DMS153 treated with DMSO at 0.1 percent for 48 hours (cell line): Measurements from ENCODE around the gene TFCP2.

Experiments
- DNase-seq: peaks from one replicate; lab custom pipeline; 2025; ENCODE audit not compliant: unreplicated experiment; lab: John Stamatoyannopoulos, UW

The TFCP2 gene

DNA sequence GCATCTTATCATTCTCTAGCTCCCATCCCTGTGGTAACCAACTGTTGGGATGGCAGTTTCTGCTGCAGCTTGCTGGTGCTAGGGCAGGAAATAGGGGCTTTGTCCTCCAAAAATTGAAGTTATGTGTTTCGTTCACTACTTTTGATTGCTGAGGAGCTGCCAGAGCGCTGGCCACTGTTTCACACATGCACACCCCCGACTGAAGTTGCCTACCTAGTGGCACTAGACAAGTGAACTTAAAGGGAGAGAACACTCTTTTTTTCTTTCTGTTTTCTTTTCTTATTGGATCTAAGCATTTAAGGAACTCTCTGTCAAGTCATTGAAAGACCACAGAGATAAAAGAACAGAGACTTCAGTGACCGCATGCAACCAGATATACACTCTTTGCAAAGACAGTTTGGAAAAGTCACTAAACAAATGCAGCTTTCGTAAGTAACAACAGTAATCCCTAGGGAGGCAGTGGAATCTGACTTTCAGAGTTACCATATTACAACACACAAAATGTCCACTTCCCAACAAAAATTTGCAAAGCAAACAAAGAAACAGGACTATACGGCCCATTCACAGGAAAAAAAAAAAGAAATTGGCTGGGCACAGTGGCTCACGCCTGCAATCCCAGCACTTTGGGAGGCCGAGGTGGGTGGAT is 12.0 kb downstream of the TFCP2 start:
- no peak for DNase-seq

DNA sequence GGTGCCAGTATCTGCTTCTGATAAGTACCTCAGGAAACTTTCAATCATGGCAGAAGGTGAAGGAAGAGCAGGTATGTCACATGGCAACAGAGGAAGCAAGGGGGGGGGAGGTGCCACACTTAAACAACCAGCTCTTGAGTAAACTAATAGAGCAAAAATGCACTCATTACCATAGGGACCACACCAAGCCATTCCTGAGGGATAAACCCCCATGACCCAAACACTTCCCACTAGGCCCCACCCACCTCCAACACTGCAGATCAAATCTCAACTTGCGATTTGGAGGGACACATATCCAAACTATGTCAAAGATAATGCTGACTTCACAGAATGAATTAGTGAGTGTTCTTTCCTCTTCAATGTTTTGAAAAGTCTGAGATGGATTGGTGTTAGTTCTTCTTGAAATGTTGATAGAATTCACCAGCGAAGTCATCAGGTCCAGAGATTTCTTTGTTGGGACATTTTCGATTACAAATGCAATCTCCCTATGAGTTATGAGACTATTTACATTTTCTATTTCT is 16.6 kb downstream of the TFCP2 start:
- DNase-seq = no peak

DNA sequence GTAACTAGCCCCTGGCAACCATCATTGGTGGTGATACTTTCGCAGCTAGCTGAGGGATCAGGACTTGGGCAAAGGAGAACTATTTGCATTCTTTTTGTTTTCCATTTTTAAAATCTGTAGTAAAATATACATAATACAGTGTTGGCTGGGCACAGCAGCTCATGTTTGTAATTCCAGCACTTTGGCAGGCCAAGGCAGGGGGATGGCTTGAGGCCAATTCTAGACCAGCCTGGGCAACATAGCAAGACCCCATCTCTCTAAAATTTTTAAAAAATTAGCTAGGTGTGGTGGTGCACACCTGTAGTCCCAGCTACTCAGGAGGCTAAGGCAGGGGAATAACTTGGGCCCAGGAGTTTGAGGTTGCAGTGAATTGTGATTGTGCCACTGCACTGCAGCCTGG is 20.0 kb downstream of the TFCP2 start:
- no peak for DNase-seq

DNA sequence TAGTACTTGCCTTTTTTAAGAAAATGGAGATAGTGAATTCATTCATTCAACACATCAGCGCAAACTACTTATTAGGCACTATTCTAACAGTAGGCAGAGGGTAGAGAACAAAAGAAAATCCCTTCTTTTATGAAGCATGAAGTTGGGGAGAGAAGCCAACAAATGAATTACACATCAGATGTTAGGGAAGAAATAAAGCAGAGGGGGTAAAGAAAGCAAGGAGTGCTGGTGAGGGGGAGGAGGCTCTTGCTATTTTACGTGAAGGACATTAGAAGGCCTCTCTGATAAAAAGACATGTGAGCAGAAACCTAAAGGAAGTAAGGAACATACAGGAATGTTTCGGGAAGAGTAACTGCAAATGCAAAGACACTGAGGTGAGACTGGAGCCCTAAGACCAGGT is 22.2 kb downstream of the TFCP2 start:
- no peak for DNase-seq

DNA sequence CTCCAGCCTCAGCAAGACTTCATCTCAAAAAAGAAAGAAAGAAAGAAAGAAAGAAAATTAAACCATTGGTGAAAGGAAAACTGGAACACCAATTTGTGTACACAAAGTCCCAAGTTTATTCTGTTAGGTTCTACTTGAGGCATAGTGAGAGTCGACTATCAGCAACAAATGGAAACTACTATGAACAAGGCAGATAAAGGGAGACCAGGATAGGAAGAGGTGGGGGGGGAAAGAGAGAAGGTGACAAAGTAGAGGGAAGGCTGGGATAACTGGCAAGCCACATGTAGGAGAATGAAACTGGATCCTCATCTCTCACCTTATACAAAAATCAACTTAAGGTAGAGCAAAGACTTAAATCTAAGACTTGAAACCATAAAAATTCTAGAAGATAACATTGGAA is 25.6 kb downstream of the TFCP2 start:
- no peak for DNase-seq

DNA sequence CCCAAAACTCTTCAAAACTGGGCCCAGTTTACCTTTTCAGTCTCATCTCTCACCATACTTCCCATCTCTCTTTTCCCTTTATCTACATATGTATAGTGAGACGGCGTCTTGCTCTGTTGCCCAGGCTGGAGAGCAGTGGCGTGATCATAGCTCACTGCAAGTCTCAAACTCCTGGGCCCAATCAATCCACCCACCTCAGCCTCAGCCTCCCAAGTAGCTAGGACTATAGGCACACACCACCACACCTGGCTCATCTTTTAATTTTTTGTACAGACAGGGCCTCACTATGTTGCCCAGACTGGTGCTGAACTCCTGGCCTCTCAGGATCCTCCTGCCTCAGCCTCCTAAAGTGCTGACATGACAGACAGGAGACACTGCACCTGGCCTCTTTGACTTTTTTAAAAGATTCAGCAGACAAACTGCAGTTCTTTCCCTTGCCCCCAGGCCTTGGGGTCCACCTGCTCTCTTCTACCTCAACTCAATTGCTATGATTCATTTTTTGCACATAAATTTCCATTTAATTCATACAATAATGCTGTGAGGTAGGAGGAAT is 33.6 kb downstream of the TFCP2 start:
- DNase-seq = no peak

DNA sequence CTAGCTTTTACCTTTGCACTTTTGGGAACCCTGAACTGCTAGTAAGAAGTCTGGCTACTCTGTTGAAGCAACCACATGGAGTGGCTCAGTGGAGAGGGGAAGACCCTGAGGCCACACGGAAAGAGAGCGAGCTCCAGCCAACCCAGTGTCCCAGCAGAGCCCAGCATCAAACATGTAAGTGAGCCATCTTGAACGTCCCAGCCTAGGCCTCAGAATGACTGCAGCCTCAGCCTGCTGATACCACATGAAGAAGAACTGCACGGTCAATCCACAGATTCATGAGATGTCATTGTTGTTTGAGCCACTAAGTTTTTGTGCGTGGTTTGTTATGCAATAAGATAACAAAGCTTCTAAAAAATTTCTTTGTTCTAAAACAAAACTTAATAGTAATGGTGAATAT is 40.2 kb downstream of the TFCP2 start:
- no peak for DNase-seq

DNA sequence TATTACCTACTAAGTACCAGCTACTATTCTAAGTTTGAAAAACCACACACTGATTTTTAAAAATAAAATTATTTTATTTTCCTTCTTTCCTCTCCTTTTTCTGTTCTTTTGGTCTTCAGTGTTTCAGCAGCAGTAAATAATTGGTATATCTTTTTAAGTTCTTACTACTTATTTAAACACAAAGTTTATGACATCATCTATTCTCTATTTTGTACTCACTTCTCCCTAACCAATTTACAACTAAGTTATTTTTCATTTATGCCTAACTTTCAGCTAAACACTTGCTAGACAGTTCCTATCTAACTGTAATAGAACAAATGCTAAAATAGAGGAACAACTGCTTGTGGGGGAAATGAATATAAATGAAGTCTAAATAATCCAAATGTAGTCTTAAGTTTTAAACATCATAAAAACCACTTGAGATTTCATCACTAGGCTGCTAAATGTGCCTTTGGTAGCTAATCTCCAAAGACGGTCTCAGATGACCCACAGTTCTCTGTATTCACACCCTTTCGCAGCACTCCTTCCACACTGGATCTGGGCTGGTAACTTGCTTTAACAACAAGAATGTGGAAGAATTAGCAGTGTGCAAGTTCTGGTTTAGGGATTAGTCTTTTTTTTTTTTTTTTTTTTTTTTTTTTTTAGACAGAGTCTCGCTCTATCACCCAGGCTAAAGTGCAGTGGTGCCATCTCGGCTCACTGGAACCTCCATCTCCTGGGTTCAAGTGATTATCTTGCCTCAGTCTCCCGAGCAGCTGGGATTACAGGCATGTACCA is 41.0 kb downstream of the TFCP2 start:
- DNase-seq = no peak

DNA sequence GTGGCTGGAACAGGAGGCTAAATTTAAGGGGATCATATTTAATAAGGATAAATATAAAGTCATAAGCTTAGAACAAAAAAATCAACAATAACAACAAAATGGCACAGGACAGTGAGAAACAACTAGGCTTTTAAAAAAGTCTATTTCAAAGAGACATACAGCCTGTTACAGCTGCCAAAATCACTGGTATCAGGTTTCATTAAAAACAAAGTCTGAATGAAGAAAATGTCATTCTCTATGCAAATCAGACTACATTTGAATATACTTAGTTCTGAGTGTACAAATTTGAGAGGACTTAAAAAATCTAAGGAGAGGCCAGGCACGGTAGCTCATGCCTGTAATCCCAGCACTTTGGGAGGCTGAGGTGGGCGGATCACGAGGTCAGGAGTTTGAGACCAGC is 44.0 kb downstream of the TFCP2 start:
- DNase-seq = no peak

DNA sequence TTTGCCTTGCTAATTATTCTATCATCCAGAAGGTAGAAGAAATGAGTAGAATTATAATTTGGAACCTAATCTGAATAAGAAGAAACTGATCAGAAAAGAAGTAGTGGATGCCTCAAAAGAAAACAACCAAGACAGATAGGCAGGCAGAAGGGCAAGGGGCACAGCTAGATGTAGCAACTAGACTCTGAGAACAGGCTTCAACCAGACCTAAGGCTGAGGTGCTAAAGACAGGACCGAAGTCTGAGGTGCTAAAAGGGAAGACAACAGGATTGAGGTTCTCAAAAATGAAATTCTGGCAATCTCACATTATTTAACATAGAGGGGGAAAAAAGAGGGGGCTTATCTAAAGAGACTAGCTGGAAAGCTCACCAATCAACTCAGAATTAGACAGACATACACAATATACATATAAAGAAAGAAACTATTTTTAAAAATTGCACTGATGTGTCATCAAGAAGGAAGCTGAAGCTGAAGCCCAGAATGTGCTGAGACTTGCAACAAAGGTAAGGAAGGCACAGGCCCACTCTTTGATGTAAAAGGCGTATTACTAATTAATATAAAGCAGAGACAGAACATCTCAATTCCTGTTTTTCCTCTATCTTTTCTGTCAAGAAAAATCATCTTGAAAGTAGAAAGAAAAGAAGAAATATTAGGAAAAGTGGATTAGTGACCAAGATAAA is 45.7 kb downstream of the TFCP2 start:
- no peak for DNase-seq

DNA sequence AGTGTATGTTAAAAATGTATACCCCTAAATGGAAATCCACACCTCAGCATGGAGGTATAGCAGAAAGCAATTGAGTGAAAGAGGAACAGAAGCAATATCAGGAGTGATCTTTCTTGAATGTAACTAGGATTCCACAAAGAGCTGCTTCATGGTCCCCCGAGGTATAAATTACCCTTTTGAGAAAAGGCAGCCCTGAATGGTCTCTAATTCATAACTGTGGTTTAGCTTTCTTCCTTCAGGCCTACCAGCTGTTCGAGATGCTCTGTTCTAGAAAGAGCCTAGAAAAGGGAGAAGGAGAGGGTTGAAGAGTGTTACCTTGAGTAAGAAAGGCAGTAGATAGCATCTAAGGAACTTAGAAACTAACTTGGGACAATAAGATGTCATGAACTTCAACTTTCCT is 46.6 kb downstream of the TFCP2 start:
- DNase-seq = no peak

DNA sequence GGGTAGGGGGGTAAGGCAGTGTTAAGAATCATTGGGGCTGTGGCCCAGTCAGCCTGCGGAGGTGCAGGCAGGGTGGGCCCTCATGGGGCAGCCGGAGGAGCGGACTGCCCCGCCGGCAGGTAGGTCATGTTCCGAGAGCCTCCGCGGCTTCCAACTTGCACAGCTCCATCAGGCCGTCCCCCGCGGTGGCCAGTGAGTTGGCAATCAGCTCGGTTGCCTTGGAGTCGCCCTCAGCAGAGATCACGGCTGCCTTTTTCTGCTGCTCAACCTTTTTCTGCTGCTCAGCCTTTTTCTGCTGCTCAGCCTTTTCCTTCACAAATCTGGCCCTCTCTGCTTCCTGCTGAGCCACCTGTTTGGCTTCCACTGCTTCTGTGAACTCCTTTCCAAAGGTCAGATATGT is 48.4 kb downstream of the TFCP2 start:
- no peak for DNase-seq

DNA sequence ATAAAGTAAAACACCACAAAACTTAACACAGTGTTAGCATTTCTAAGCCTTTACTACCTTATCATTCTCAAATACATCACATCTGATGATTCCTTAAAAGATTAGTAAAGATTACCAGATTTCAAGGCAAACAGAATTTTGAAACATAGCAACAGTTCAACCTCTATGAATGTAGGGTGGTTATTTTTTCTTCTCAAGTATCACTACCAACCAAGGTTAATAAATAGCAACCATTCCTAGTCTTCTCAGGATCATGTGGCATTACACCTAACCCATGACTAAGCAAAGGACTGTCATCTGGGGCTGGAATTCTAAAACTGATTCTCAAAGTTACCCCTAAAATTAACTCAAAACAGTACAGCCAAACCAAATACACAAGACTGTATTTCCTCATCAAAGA is 50.1 kb downstream of the TFCP2 start:
- DNase-seq = no peak

DNA sequence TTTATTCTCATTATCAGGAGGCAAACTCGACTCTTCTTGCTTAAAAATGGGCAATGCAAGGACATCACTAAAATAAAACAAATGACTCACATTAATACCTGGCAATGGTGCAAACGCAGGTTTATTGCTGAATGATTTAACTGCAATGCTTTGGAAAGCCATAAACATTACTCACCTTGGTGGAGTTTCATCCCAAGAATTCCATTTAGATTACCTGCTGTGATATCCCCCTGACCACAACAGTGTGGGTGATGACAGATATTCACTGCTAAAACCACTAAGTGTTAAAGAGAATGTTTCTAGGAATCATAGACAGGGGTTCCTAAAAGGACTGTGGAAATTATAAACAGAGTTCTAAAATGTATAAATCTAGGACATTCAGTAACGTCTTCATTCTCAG is 54.2 kb downstream of the TFCP2 start:
- DNase-seq = no peak

DNA sequence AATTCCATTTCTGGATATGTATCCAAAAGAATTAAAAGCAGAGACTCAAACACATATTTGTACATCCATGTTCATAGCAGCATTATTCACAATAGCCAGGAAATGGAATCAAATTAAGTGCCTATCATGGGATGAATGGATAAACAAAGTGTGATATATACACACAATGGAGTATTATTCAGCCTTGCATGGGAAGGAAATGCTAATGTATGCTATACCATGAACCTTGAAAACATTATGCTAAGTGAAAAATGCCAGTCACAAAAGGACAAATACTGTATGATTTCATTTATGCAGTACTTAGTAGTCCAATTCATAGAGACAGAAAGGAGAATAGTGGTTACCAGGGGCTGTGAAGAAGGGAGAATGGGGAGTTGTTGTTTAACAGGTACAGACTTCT is 57.4 kb downstream of the TFCP2 start:
- DNase-seq = no peak

DNA sequence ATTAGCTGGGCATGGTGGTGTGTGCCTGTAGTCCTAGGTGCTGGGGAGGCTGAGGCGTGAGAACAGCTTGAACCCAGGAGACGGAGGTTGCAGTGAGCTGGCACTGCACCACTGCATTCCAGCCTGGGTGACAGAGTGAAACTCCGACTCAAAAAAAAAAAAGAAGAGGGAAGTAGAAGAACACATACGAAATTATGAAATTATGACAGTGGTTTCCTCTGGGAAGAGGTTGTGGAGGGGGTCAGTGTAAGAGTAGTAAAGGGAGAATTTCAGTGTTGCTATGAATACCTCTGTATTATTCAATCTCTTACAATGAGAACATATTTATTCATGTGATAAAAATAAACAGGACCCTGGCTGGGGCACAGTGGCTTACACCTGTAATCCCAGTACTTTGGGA is 64.8 kb downstream of the TFCP2 start:
- no peak for DNase-seq

DNA sequence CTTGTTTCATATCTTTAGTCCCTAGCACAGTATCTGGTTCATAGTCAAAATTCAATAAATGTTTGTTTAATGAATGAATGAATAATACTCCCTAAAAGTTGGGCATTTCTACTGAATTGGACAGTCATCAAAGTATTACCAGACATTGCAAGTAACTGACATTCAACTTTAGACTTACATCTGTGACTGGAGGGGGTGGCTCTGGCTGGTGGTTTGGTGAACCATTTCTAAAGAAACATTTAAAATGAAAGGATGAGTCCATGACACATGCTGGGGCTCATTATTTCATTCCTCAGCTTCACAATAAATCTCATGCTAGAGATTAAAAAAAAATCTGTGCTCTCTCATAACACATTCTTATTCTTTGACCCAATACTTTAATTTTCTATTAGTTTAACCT is 69.0 kb downstream of the TFCP2 start:
- no peak for DNase-seq

DNA sequence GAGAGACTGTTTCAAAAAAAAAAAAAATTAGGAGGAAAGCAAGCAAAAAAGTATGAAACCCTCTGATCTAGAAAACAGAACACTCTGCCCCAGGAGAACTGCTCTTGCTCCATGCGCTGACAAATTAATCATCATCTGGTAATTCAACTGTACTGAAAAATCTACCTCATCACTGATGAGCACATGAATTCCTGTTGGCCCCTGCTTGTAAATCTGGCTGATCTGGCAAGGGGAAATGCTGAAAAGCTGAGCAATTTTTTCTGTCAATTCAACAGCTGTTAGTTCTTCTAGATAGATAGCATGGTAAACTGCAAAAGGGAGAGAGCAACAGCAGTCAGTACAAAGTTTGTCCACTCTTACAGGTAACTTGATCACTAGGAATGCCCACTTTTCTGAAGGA is 74.3 kb downstream of the TFCP2 start:
- DNase-seq = no peak

DNA sequence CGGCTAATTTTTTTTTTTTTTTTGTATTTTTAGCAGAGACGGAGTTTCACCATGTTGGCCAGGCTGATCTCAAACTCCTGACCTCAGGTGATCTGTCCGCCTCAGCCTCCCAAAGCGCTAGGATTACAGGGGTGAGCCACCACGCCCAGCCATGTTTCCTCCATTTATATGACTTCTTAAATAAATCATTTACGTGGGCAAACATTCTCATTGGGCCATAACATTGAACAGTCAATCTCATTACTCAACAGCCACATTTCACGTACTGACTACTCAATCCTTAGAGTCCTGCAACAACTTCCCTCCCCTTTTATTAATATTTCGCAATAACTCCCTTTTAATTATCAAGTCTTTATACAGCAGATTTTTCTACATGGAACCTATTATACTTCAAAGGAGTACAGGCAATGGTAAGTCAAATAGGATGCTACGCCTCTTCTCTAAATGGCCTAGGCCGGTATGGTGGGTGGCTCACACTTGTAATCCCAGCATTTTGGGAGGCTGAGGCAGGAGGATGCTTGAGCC is 82.2 kb downstream of the TFCP2 start:
- DNase-seq = no peak

DNA sequence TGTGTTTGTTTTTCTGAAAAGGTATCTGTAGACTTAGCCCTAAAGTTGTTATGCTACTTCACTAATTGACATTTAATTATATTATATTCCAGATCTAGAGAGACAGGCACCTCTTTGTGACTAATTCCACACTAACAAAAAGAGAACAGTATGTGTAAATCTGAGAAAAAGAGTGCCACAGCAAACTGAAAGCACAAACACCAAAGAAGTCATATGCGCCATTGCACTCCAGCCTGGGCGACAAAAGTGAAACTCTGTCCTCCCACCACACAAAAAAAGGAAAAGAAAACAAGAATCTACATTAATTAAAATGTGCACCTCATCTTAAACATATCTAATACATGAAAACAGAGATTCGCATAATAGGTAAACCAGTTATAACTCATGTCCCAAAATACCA is 85.1 kb downstream of the TFCP2 start:
- no peak for DNase-seq

DNA sequence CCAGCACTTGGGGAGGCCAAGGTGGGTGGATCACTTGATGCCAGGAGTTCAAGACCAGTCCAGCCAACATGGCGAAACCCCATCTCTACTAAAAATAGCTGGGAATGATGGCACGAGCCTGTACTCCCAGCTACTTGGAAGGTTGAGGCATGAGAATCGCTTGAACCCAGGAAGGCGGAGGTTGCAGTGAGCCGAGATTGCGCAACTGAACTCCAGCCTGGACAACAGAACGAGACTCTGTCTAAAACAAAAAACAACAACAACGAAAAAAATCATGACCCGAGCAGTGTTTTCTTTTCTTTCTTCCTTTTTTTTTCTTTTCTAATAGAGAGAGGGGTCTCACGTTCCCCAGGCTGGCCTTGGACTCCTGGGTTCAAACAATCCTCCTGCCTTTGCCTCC is 86.0 kb downstream of the TFCP2 start:
- no peak for DNase-seq

DNA sequence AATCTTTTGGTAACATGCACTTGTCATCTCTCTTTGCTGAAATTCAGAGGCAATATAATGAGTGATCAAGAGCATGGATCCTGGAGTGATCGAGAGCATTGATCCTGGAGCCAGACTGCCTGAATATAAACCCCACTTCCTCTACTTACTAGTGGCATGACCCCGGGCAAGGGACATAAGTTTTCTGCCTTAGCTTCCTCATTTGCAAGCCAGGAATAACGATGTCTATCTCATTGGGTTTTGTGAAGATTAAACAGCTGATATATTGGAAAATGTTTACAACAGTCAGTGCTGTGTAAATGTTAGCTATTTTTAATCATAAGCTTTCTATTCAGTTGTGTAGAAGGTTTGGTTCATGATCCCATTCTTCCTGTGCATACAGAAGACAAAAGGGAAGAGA is 87.2 kb downstream of the TFCP2 start:
- DNase-seq = no peak
